ENCODE data around the gene CTIF. TPM values are rescaled to one million over a fixed set of nuclear protein-coding genes. Genes with fewer than 3 reads are reported as not detected.
A peak's percentile ranks its signal among the peaks of the same experiment; 100 is the strongest.

CTIF gene
- total and polyA plus RNA-seq, 11 donors: 21.2 to 93.0 (median 68.0) TPM

- intact Hi-C loops (cut with DNase I): no loop called here
- DNase-seq (no peak), ATAC-seq (no peak)
- H3K27me3 ChIP-seq: no peaks in the 10 kb centered on the region
- 59 to 79% (median 70%) methylated on average over 5 of the region's 5 CpGs for WGBS, 4 donors
- H3K4me3 ChIP-seq: no peak overlapping the region
- H3K36me3 ChIP-seq: no peaks in the 10 kb centered on the region
- H3K9me3 ChIP-seq: no peaks in the 10 kb centered on the region
- no peak overlapping the region for H3K27ac ChIP-seq
- no peak for TF ChIP-seq CTCF (IDR thresholded peaks at IDR 0.05)
- no peak for TF ChIP-seq POLR2A (IDR thresholded peaks at IDR 0.05)
- H3K4me1 ChIP-seq: peaks cover 0 to 19% (median 4%) of the 10 kb centered on the region in 12 donors
These were observed 10.0 kb upstream of the CTIF start for GRCh38 chr18:48528861-48529260.

DNA sequence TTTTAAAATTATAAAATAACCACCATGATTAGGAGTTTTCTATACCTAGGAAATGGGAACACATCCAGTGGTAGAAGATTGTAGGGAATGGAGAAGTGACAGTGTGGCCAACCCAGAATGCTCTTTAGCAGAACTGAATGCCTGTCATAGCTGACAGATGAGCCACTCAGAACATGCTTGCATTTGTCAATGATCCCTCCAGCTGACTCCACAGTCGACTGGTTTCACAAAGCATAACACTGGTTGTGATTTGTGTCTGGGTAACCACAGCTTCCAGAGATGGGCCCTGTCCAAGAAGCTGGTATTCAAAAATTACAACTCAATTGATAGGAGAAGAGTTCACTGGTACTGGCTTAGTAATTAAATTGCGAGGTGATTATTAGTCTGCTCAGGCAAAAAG, 9.0 kb upstream of the CTIF start:
- H3K27me3 ChIP-seq: no peaks in the 10 kb centered on the region
- intact Hi-C loops (cut with DNase I): loop anchor here in 4 of 10 donors (10.0 kb wide), 1 partner anchor 135 kb away; no protein-coding TSS in a partner anchor
- peak overlapping the region in 6 of 12 donors; percentile 15 to 75 (median 53) for H3K27ac ChIP-seq
- no peak for TF ChIP-seq POLR2A (IDR thresholded peaks at IDR 0.05)
- no peak for TF ChIP-seq CTCF (IDR thresholded peaks at IDR 0.05)
- H3K9me3 ChIP-seq: no peaks in the 10 kb centered on the region
- ATAC-seq (peak; percentile 54 to 93 (median 71)), DNase-seq (no peak)
- no peaks in the 10 kb centered on the region for H3K36me3 ChIP-seq
- 37 to 56% (median 45%) methylated on average over 2 of the region's 2 CpGs for WGBS, 4 donors
- H3K4me1 ChIP-seq: peaks cover 0 to 19% (median 5%) of the 10 kb centered on the region in 12 donors
- H3K4me3 ChIP-seq: no peak overlapping the region

- ATAC-seq: no peak
These were observed 8.3 kb upstream of the CTIF start for GRCh38 chr18:48530399-48531081.

More at GRCh38 chr18:48530399-48531081, 8.3 kb upstream of the CTIF start:
- Histone ChIP-seq H3K4me1 (peaks cover 0 to 19% (median 5%) of the 10 kb centered on the region in 12 donors), H3K9me3 (no peaks in the 10 kb centered on the region), H3K4me3 (no peak overlapping the region), H3K36me3 (no peaks in the 10 kb centered on the region), H3K27me3 (no peaks in the 10 kb centered on the region), H3K27ac (peak overlapping the region in 5 of 12 donors; percentile 15 to 75 (median 45))
- WGBS, 4 donors: 78 to 85% (median 83%) methylated on average over 3 of the region's 3 CpGs
- DNase-seq: no peak
- TF ChIP-seq POLR2A (IDR thresholded peaks at IDR 0.05): no peak
- TF ChIP-seq CTCF (IDR thresholded peaks at IDR 0.05): no peak
- intact Hi-C loops (cut with DNase I): loop anchor here in 4 of 10 donors (10.0 kb wide), 1 partner anchor 134 kb away; no protein-coding TSS in a partner anchor

Measured in heart left ventricle (tissue), 16 donors.